ENCODE results near the gene OR10T2.

The OR10T2 gene

GRCh38 chr1:158353303-158354075 is 45.8 kb downstream of the OR10T2 start, which contains the start of gene CD1E:
Gene CD1E, plus strand, starts transcription at chr1:158353894. Its CDS starts 95 bp downstream, at chr1:158353989.
- no peak for TF ChIP-seq SIN3A (IDR thresholded peaks at IDR 0.05; ENCODE audit: borderline replicate concordance, insufficient read depth, low read length)
- no peak for TF ChIP-seq FOXP2 (optimal IDR thresholded peaks at IDR 0.05; ENCODE audit: borderline replicate concordance, extremely low read depth, extremely low read length, insufficient read depth)

Measured in PFSK-1 (cell line).